KOPT-K1 (cell line): Measurements from ENCODE around the gene SPTSSB.

Experiments used
- H3K27ac ChIP-seq: fragments of 200-600 bp; sonication (generic); 2 replicates; pipeline ENCODE4 v1.5.1; 2016; ENCODE audit warnings: antibody characterized with exemption, mild to moderate bottlenecking, low read depth, low read length; ENCODE audit not compliant: poor library complexity, severe bottlenecking
- H3K36me3 ChIP-seq: fragments of 200-600 bp; sonication (generic); 2 replicates; pipeline ENCODE4 v1.5.1; 2017; ENCODE audit warnings: antibody characterized with exemption, mild to moderate bottlenecking, low read length, moderate library complexity; ENCODE audit not compliant: insufficient read depth
- H3K9me3 ChIP-seq: fragments of 200-600 bp; sonication (generic); 2 replicates; pipeline ENCODE4 v1.5.1; 2017; ENCODE audit warnings: antibody characterized with exemption, low read length, mild to moderate bottlenecking; ENCODE audit not compliant: insufficient read depth, poor library complexity, severe bottlenecking

Gene SPTSSB

DNA sequence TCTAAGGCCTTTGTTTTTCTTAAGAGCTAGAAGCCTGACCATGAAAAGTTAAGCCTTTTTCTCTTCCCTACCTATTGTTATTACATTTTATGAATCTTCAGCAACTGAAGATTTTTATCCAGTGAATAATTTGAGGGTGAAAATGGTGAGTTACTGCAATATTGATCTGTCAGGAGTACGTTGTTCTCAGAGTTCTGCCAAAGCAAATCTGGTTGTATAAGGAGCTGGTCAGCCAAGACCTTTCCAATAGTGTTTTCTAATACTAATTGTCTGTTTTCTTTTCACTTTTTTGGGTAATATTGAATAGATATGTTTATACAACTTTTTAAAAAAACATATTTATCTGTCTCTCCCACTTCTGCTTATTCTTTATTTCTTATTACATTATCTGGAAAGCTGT is 15.0 kb downstream of the SPTSSB start:
- Histone ChIP-seq H3K9me3 (no peaks in the 10 kb centered on the region), H3K36me3 (no peaks in the 10 kb centered on the region), H3K27ac (no peak overlapping the region)

- H3K36me3 ChIP-seq, result no peaks in the 10 kb centered on the region
- no peak overlapping the region for H3K27ac ChIP-seq
- H3K9me3 ChIP-seq, result no peaks in the 10 kb centered on the region
Observed at GRCh38 chr3:161355508-161355907, 15.8 kb downstream of the SPTSSB start.

GRCh38 chr3:161354554-161354953 is 16.8 kb downstream of the SPTSSB start:
- no peaks in the 10 kb centered on the region for H3K9me3 ChIP-seq
- H3K36me3 ChIP-seq, result no peaks in the 10 kb centered on the region
- H3K27ac ChIP-seq, result no peak overlapping the region

GRCh38 chr3:161351330-161351729 is 20.0 kb downstream of the SPTSSB start:
- Histone ChIP-seq H3K36me3 (no peaks in the 10 kb centered on the region), H3K27ac (no peak overlapping the region)

DNA sequence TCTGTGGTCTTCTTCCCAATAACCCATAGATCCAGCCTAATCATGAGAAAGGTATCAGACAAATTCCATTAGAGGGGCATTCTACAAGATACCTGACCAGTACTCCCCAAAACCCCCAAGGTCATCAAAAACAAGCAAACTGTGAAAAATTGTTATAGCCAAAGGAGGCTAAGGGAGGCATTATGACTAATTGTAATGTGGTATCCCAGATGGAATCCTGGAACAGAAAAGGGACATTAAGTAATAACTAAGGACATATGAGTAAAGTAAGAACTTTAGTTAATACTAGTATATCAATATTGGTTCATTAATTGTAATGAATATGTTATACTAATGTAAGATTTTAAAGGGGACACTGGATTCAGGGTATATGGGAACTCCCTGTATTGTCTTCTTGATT is 20.4 kb downstream of the SPTSSB start:
- no peaks in the 10 kb centered on the region for H3K9me3 ChIP-seq
- no peak overlapping the region for H3K27ac ChIP-seq
- no peaks in the 10 kb centered on the region for H3K36me3 ChIP-seq

More at GRCh38 chr3:161351330-161351729, 20.0 kb downstream of the SPTSSB start:
- H3K9me3 ChIP-seq, result no peaks in the 10 kb centered on the region

- H3K36me3 ChIP-seq, result no peaks in the 10 kb centered on the region
- no peak overlapping the region for H3K27ac ChIP-seq
- H3K9me3 ChIP-seq, result no peaks in the 10 kb centered on the region
Observed at GRCh38 chr3:161349529-161350312, 21.6 kb downstream of the SPTSSB start.

DNA sequence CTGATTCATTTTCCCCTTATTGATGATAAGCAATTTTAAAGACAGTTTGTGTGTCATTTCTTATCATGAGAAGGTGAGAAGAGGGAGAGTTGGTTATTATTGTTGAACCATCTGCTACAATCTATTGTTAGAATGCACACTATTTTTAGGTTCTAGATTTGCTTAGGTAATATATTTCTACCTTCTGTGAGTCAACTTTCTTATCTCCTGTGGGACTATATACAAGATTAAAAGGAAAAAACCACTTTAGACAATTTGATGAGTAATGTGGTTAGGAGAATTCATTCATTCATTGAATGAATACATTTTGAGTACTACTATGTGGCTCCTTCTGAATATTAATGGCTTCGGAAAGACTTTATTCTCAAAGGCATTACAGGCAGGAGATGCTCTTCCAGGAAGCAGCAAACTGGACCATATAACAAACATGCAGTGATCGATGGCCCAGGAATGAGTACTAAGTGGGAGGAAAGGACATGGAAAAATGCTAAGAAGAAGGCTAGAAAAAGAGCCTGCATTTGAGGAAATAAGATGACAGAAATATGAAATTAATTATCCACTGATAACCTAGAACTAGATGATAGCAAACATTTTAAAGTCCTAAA is 22.4 kb downstream of the SPTSSB start:
- Histone ChIP-seq H3K9me3 (no peaks in the 10 kb centered on the region), H3K36me3 (no peaks in the 10 kb centered on the region), H3K27ac (no peak overlapping the region)

GRCh38 chr3:161347726-161348125 is 23.6 kb downstream of the SPTSSB start:
- Histone ChIP-seq H3K27ac (no peak overlapping the region), H3K9me3 (no peaks in the 10 kb centered on the region), H3K36me3 (no peaks in the 10 kb centered on the region)

- Histone ChIP-seq H3K27ac (no peak overlapping the region), H3K36me3 (no peaks in the 10 kb centered on the region), H3K9me3 (no peaks in the 10 kb centered on the region)
Observed at GRCh38 chr3:161345023-161345422, 26.3 kb downstream of the SPTSSB start.

GRCh38 chr3:161343986-161344385 is 27.3 kb downstream of the SPTSSB start:
- Histone ChIP-seq H3K27ac (no peak overlapping the region), H3K36me3 (no peaks in the 10 kb centered on the region), H3K9me3 (no peaks in the 10 kb centered on the region)

- no peak overlapping the region for H3K27ac ChIP-seq
- H3K36me3 ChIP-seq, result no peaks in the 10 kb centered on the region
- no peaks in the 10 kb centered on the region for H3K9me3 ChIP-seq
Observed at GRCh38 chr3:161343540-161343939, 27.8 kb downstream of the SPTSSB start.

DNA sequence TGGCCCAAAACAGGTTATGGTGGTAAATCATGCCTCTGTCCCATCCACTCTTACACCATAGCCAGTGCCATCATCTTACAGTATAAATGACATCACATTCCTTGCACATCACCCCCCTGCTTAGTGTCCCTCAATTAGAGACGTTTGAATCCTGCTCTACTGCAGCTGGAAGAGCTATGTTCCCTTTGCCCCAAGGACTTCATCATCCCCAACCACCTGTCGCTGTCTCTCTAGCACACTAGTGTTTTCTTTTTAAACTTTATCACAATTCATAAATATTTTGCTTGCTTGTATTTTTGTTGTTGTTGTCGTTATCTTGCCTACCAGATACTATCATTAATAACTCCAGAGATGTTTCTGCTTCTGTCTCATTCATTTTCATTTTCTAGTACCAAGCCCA is 28.7 kb downstream of the SPTSSB start:
- Histone ChIP-seq H3K9me3 (no peaks in the 10 kb centered on the region), H3K36me3 (no peaks in the 10 kb centered on the region)

DNA sequence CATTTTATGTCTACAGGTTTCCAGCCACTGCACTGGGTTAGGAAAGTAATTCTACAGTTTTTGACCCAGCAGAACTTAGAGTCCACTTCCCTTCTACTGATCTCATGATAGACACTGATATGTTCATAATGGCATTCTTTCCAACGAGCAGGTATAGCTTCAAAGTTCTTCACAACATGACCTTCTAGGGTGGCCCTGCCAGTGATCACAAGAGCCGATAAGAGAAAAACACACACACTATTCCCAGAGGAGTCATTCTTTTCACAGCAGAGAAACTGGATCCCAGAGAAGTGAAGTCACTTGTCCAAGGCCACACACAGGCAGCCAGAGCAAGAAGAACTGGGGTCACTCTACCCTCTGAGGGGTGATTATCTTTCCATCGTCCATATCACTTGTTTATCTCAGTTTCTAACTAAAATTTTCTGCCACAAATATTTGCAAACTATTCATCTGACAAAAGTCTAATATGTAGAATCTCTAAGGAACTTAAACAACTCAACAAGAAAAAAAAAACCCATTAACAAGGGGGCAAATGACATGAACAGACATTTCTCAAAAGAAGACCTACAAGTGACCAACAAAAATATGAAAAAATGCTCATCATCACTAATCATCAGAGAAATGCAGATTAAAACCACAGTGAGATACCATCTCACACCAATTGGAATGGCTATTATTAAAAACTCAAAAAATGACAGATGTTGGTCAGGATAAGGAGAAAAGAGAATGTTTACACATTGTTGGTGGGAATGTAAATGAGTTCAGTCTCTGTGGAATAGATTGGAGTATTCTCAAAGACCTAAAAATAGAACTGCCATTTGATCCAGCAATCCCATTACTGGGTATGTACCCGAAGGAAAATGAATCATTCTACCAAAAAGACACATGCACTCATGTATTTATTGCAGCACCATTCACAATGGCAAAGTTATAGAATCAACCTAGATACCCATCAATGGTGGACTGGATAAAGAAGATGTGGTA is 31.5 kb downstream of the SPTSSB start:
- Histone ChIP-seq H3K27ac (no peak overlapping the region), H3K36me3 (no peaks in the 10 kb centered on the region), H3K9me3 (no peaks in the 10 kb centered on the region)

More for the DNA sequence above, 28.7 kb downstream of the SPTSSB start:
- H3K27ac ChIP-seq, result no peak overlapping the region

GRCh38 chr3:161337311-161337710 is 34.0 kb downstream of the SPTSSB start:
- no peaks in the 10 kb centered on the region for H3K36me3 ChIP-seq
- no peak overlapping the region for H3K27ac ChIP-seq
- H3K9me3 ChIP-seq, result no peaks in the 10 kb centered on the region

- H3K36me3 ChIP-seq, result no peaks in the 10 kb centered on the region
- H3K27ac ChIP-seq, result no peak overlapping the region
- no peaks in the 10 kb centered on the region for H3K9me3 ChIP-seq
Observed at GRCh38 chr3:161336661-161337060, 34.7 kb downstream of the SPTSSB start.
